Measurements from ENCODE around the gene MLH3. TPM values are rescaled to one million over a fixed set of nuclear protein-coding genes. Genes with fewer than 3 reads are reported as not detected.

MLH3 gene
- total RNA-seq, 1 donor from 2014 or later = 27.2 TPM

DNA sequence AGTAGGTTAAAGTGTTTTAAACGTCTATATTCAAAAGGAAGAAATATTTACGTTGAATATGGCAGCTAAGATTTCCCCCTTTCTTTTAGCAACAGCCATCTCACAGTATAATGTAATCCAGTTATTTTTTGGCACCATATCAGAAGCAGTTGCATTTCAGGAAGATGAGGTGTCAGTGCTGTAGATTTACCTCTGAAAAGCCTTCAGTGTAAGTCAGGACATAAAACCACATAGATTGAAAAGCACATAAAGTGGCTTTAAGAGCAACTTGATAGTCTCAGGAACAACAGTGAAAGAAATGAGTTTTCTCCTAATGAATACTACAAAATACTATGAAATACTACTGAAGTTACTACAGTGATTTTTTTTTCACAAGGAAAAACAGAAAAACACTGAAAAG lies 6.9 kb downstream of the MLH3 start:
- no peak for TF ChIP-seq CTCF (IDR thresholded peaks at IDR 0.05)
- Histone ChIP-seq H3K36me3 (peaks cover 21% of the 10 kb centered on the region), H3K27me3 (ENCODE audit: low read depth) (no peaks in the 10 kb centered on the region), H3K9me3 (no peaks in the 10 kb centered on the region), H3K4me3 (no peak overlapping the region), H3K4me1 (peaks cover 48% of the 10 kb centered on the region), H3K27ac (no peak overlapping the region)
- ATAC-seq (no peak), DNase-seq (no peak)
- intact Hi-C loops (cut with DNase I) = no loop called here

GRCh38 chr14:75042035-75042434 lies 9.2 kb downstream of the MLH3 start:
- Histone ChIP-seq H3K4me1 (peaks cover 39% of the 10 kb centered on the region), H3K27ac (no peak overlapping the region), H3K9me3 (no peaks in the 10 kb centered on the region), H3K36me3 (peaks cover 42% of the 10 kb centered on the region), H3K27me3 (ENCODE audit: low read depth) (no peaks in the 10 kb centered on the region), H3K4me3 (no peak overlapping the region)
- no peak for TF ChIP-seq CTCF (IDR thresholded peaks at IDR 0.05)
- intact Hi-C loops (cut with DNase I) = no loop called here
- ATAC-seq (no peak), DNase-seq (no peak)

DNA sequence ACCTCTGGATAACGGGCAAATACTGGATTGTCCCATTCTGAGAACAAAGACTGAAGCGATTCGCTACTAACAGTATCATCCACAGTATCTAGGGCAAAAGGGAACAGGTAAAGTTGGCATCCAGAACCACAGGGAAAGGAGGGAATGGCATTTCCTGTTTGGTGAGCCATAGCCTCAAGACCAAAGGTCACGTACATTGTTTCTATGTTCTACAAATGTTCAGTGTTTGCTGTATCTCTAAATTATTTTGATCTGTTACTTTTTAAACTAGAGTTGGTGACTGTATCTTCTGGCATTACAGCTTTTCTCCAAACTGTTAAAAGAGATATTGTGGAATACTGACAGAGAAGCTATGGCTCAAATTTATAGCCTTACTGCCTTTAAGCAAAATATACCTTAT lies 9.7 kb downstream of the MLH3 start:
- Histone ChIP-seq H3K27me3 (ENCODE audit: low read depth) (no peaks in the 10 kb centered on the region), H3K4me1 (peaks cover 39% of the 10 kb centered on the region), H3K27ac (no peak overlapping the region), H3K4me3 (no peak overlapping the region), H3K9me3 (no peaks in the 10 kb centered on the region), H3K36me3 (peaks cover 46% of the 10 kb centered on the region)
- DNase-seq = no peak
- TF ChIP-seq CTCF (IDR thresholded peaks at IDR 0.05) = no peak
- ATAC-seq = no peak
- intact Hi-C loops (cut with DNase I) = no loop called here

- Histone ChIP-seq H3K9me3 (no peaks in the 10 kb centered on the region), H3K36me3 (peaks cover 52% of the 10 kb centered on the region), H3K27ac (no peak overlapping the region), H3K27me3 (ENCODE audit: low read depth) (no peaks in the 10 kb centered on the region), H3K4me1 (peaks cover 38% of the 10 kb centered on the region), H3K4me3 (no peak overlapping the region)
- no peak for TF ChIP-seq CTCF (IDR thresholded peaks at IDR 0.05)
- intact Hi-C loops (cut with DNase I) = no loop called here
- DNase-seq = no peak
- no peak for ATAC-seq
Observed at GRCh38 chr14:75040959-75041358, 10.3 kb downstream of the MLH3 start.

GRCh38 chr14:75040507-75040906 lies 10.8 kb downstream of the MLH3 start:
- no peak overlapping the region for H3K4me3 ChIP-seq
- peaks cover 55% of the 10 kb centered on the region for H3K36me3 ChIP-seq
- H3K27me3 ChIP-seq (ENCODE audit: low read depth) = no peaks in the 10 kb centered on the region
- no peak for TF ChIP-seq CTCF (IDR thresholded peaks at IDR 0.05)
- intact Hi-C loops (cut with DNase I) = no loop called here
- H3K9me3 ChIP-seq = no peaks in the 10 kb centered on the region
- peaks cover 33% of the 10 kb centered on the region for H3K4me1 ChIP-seq
- DNase-seq = no peak
- H3K27ac ChIP-seq = no peak overlapping the region
- ATAC-seq = no peak

- Histone ChIP-seq H3K9me3 (no peaks in the 10 kb centered on the region), H3K36me3 (peaks cover 76% of the 10 kb centered on the region), H3K27ac (no peak overlapping the region), H3K4me3 (no peak overlapping the region), H3K4me1 (no peaks in the 10 kb centered on the region), H3K27me3 (ENCODE audit: low read depth) (no peaks in the 10 kb centered on the region)
- ATAC-seq (no peak), DNase-seq (no peak)
- TF ChIP-seq CTCF (IDR thresholded peaks at IDR 0.05) = no peak
- intact Hi-C loops (cut with DNase I) = no loop called here
Observed at GRCh38 chr14:75032939-75033338, 18.3 kb downstream of the MLH3 start.
